Measurements from ENCODE around the gene KRT71. TPM values are rescaled to one million over a fixed set of nuclear protein-coding genes. Genes with fewer than 3 reads are reported as not detected.

KRT71 gene
- total and polyA plus RNA-seq, 2 of the 8 experiments (the other 6 are each of a cell fraction or from before 2014, with no cell fraction given): not detected

DNA sequence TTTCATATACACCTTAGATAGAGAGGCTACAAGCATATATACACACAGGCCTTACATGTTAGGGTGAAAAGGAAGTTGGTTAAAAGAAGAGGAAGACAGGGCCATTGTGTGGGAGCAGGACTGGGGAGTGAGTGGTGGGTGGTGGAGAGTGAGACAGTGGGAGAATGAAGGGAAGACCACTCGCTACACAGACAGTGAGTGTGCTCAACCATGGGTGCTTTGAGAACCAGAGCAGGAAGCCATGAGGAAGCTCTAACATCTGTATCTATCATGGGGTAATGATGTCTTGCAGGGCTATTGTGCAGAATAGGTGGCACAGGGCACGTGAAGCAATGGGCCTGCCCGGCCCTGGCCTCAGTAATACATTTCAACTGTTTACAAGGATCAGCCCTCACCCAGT lies 32.1 kb upstream of the KRT71 start:
- ChIA-PET CTCF (ENCODE audit: partially characterized antibody) (interaction anchor here (0.6 to 23.2 kb wide), 19 partner anchors 9 to 463 kb away, joined by 3 to 502 read pairs (median 5); partner anchors contain the start of genes KRT74 and KRT85), POLR2A (ENCODE audit: partially characterized antibody) (no interaction called here)
- Histone ChIP-seq H2AK5ac (ENCODE audit: low read depth, low read length) (no peak overlapping the region), H3K79me2 (ENCODE audit: control insufficient read depth in 1 of 2, insufficient read depth in 2 of 2, low read length in 2 of 2) (no peaks in the 10 kb centered on the region), H3K36me3 (ENCODE audit: control insufficient read depth in 2 of 4, insufficient read depth in 4 of 4, low read length in 3 of 4) (no peaks in the 10 kb centered on the region), H4K91ac (replicated peaks; ENCODE audit: insufficient read length, low read length) (no peak overlapping the region), H3K18ac (ENCODE audit: extremely low read depth, low read length) (no peak overlapping the region), H2BK20ac (ENCODE audit: low read length) (no peak overlapping the region), H3K23me2 (ENCODE audit: low read depth, low read length) (no peaks in the 10 kb centered on the region), H3K4ac (replicated peaks; ENCODE audit: insufficient read length, low read depth, low read length) (no peak overlapping the region), H2BK15ac (ENCODE audit: low read length) (no peak overlapping the region), H4K20me1 (replicated peaks in 1 of 2; ENCODE audit: control insufficient read depth in 1 of 2, insufficient read depth in 2 of 2, low read length in 2 of 2) (no peaks in the 10 kb centered on the region), H4K8ac (ENCODE audit: extremely low read depth, insufficient read depth, low read length) (no peak overlapping the region), H2BK120ac (replicated peaks; ENCODE audit: low read depth, low read length) (no peak overlapping the region), H4K5ac (ENCODE audit: insufficient read length, low read depth, low read length) (no peak overlapping the region), H3K79me1 (ENCODE audit: low read depth, low read length) (no peaks in the 10 kb centered on the region), H3K56ac (replicated peaks; ENCODE audit: insufficient read length, low read depth, low read length) (no peak overlapping the region), H3K27me3 (replicated peaks in 1 of 4; ENCODE audit: control insufficient read depth in 3 of 4, extremely low read depth in 1 of 4, insufficient read depth in 3 of 4, low read length in 3 of 4) (no peaks in the 10 kb centered on the region; a peak in 1 of 7 replicates), H2BK5ac (ENCODE audit: low read depth, low read length) (no peak overlapping the region), H3K27ac (ENCODE audit: low read depth, low read length) (no peak overlapping the region), H2BK12ac (ENCODE audit: low read depth, low read length) (no peak overlapping the region), H3K14ac (ENCODE audit: insufficient read length) (no peak overlapping the region), H3K9ac (replicated peaks in 1 of 4; ENCODE audit: extremely low read depth in 1 of 4, low read depth in 3 of 4, low read length in 3 of 4) (no peak overlapping the region), H3K23ac (ENCODE audit: insufficient read length) (no peak overlapping the region), H3K9me3 (ENCODE audit: insufficient read depth in 2 of 2, low read depth in 1 of 2, low read length in 1 of 2) (peaks cover under 1 to 2% of the 10 kb centered on the region in 2 experiments; a peak in 2 of 4 replicates), H2AFZ (ENCODE audit: low read length) (no peak overlapping the region), H3K4me1 (replicated peaks in 1 of 4; ENCODE audit: control insufficient read depth in 3 of 4, insufficient read depth in 4 of 4, low read length in 3 of 4) (no peaks in the 10 kb centered on the region), H3K4me3 (ENCODE audit: extremely low read depth in 1 of 4, insufficient read depth in 2 of 4, low read depth in 3 of 4, low read length in 4 of 4) (no peak overlapping the region), H3K4me2 (ENCODE audit: insufficient read depth in 1 of 2, low read depth in 2 of 2, low read length in 2 of 2) (no peak overlapping the region)
- WGBS, 2 experiments (ENCODE audit: extremely low coverage in 1 of 2, insufficient coverage in 1 of 2, insufficient read length in 1 of 2, insufficient replicate concordance in 2 of 2, low coverage in 1 of 2, low lambda C conversion rate in 2 of 2, missing lambda C conversion rate in 1 of 2): 93% methylated on average over 3 of the region's 3 CpGs; no CpG with 5 or more reads in 1 of the 2 experiments
- no peak for TF ChIP-seq RNF2 (IDR thresholded peaks at IDR 0.05; ENCODE audit: borderline replicate concordance, low read depth, low read length, missing control alignments, poor library complexity, severe bottlenecking)
- TF ChIP-seq, protein P1, sequence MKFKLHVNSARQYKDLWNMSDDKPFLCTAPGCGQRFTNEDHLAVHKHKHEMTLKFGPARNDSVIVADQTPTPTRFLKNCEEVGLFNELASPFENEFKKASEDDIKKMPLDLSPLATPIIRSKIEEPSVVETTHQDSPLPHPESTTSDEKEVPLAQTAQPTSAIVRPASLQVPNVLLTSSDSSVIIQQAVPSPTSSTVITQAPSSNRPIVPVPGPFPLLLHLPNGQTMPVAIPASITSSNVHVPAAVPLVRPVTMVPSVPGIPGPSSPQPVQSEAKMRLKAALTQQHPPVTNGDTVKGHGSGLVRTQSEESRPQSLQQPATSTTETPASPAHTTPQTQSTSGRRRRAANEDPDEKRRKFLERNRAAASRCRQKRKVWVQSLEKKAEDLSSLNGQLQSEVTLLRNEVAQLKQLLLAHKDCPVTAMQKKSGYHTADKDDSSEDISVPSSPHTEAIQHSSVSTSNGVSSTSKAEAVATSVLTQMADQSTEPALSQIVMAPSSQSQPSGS (IDR thresholded peaks at IDR 0.05; ENCODE audit: low read length): no peak
- TF ChIP-seq SAP30 (IDR thresholded peaks at IDR 0.05; ENCODE audit: insufficient read depth, insufficient replicate concordance, low read length): no peak
- TF ChIP-seq TCF12 (IDR thresholded peaks at IDR 0.05; ENCODE audit: low read depth, low read length): no peak
- no peak for TF ChIP-seq MAFK (IDR thresholded peaks at IDR 0.05; ENCODE audit: low read depth, low read length)
- TF ChIP-seq TEAD4 (IDR thresholded peaks at IDR 0.05; ENCODE audit: low read depth, low read length): no peak
- no peak for TF ChIP-seq NRF1 (IDR thresholded peaks at IDR 0.05; ENCODE audit: low read depth, low read length)
- FAIRE-seq: no peak
- no peak for DNase-seq (ENCODE audit: low read depth in 1 of 2, low spot score in 2 of 2)

Measured in H1 (cell line).